DOHH2 (cell line): ENCODE measurements around the gene HOXA13.

ENCODE experiments used
- CTCF ChIP-seq: fragments of 200-600 bp; sonication (generic); IDR thresholded peaks from one replicate; pipeline ENCODE4 v1.5.1; 2014; ENCODE audit warnings: antibody characterized with exemption, mild to moderate bottlenecking, low read depth, low read length; ENCODE audit not compliant: poor library complexity, severe bottlenecking
- EZH2phosphoT487 ChIP-seq: fragments of 200-600 bp; sonication (generic); IDR thresholded peaks from 2 replicates; pipeline ENCODE4 v1.6.1; 2017; ENCODE audit warnings: borderline replicate concordance, mild to moderate bottlenecking, antibody characterized with exemption, low read length, moderate library complexity, mixed read lengths

- TF ChIP-seq CTCF: no peak
- no peak for TF ChIP-seq EZH2phosphoT487
These were observed 41.5 kb upstream of the HOXA13 start for GRCh38 chr7:27241189-27242056.
